ENCODE results near the gene LRPAP1.
"Not testable (repeated sequence)": the region's sequence is repeated elsewhere in the genome, so short reads cannot be mapped to it uniquely, and the experiment has no call there.

Gene LRPAP1

GRCh38 chr4:3559381-3560290 lies 27.4 kb upstream of the LRPAP1 start:
- not testable (repeated sequence) for DNase-seq

GRCh38 chr4:3558514-3558836 lies 26.3 kb upstream of the LRPAP1 start:
- not testable (repeated sequence) for DNase-seq

- not testable (repeated sequence) for DNase-seq
These were observed 25.7 kb upstream of the LRPAP1 start for GRCh38 chr4:3557676-3558513.

DNA sequence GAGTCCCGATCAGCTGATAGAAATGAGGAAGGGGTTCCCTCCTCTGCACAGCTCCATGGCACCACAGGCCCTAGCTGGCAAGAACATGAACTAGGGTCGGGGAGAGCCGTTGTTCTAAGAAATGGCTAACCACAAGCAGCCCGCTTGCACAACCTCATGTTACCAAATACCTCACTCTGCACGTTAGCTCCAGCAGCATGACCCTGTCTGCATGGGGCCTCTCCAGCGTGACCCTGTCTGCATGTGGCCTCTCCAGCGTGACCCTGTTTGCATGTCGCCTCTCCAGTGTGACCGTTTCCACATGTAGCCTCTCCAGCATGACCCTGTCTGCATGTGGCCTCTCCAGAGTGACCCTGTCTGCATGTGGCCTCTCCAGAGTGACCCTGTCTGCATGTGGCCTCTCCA lies 24.9 kb upstream of the LRPAP1 start:
- DNase-seq = peak; percentile 99

DNA sequence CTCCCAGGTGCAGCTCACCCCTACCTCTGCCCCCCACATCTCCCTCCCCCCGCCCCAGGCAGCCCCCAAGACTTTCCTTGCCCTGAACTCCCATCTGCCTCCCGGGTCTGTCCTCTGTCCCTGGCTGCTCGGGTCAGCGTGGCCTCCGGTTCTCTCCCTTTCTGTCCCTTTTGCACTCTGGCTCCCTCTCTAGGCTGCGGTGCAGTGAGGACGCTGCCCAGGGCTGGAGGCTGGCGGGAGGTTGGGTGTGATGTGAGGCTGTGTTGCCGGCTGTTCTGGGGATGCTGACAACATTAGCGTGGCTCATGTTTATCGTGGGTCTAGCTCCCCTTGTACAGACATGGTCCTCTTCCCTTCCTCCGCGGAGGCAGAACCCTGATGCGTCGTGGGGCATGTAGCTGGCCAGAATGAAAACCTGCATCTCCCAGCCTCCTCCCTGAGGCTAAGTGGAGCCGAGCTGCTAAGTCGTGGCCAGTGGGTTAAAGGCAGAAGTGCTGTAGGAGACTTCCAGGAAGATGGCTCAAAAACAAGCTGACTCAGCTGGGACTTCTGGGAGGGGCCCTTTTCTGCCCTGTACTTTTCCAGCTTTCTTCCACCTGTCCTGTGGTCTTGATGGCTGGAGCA lies 24.1 kb upstream of the LRPAP1 start:
- peak; percentile 34 for DNase-seq

GRCh38 chr4:3555459-3556070 lies 23.3 kb upstream of the LRPAP1 start:
- not testable (repeated sequence) for DNase-seq

- DNase-seq = not testable (repeated sequence)
These were observed 19.1 kb upstream of the LRPAP1 start for GRCh38 chr4:3551366-3551765.

DNA sequence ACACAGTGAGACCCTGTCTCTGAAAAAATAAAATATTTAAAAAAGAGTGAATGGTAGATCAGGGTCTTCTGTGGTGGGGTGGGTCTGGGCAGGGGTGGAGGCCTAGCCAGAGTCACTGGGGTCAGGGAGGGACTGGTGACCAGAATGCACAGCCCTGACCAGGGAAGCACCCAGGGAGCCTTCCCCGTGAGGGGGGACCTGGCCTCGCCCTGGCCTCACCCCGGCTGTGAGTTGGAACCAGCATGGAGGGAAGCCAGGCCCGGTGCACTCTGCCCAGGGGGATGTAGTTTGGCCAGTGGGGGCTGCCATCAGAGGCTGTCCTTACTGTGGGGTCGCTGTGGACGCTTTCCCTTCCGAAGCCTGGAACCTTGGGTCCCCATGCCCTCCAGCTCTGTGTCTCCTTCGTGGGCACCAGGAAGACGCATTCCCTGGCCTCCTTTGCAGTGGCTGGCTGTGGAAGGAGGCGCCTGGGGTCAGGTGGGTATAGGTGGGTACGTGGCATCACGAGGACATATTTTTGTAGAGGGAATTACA lies 18.6 kb upstream of the LRPAP1 start:
- DNase-seq = not testable (repeated sequence)

DNA sequence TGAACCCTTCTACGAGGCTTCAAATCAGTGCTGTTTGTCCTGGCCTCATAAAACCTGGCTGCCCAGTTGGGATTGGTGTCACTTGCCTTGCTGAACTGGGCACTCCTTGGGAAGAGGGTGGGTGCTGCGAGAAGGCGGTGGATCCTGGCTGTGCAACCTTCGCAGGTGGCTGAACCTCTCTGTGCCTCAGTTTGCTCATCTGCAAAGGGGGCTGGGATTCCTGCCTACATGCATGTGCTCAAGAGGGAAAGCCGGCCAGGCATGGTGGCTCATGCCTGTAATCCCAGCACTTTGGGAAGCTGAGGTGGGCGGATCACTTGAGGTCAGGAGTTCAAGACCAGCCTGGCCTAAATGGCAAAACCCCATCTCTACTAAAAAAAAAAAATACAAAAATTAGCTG lies 17.8 kb upstream of the LRPAP1 start:
- DNase-seq = not testable (repeated sequence)

DNA sequence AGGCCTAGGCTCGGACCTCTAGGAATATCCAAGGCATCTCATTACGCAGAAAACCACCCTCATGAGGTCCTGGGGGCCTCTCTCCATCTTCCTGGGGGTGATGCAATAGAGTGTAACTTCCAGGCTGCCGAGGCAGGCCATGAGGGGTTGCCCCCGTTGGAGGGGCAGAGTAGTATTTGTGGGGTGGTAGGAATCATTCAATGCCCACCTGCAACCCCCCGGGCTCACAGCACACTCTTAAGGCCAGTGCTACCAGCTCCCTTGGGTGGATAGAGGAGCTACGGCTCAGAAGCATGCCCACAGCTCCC lies 17.4 kb upstream of the LRPAP1 start:
- not testable (repeated sequence) for DNase-seq

DNA sequence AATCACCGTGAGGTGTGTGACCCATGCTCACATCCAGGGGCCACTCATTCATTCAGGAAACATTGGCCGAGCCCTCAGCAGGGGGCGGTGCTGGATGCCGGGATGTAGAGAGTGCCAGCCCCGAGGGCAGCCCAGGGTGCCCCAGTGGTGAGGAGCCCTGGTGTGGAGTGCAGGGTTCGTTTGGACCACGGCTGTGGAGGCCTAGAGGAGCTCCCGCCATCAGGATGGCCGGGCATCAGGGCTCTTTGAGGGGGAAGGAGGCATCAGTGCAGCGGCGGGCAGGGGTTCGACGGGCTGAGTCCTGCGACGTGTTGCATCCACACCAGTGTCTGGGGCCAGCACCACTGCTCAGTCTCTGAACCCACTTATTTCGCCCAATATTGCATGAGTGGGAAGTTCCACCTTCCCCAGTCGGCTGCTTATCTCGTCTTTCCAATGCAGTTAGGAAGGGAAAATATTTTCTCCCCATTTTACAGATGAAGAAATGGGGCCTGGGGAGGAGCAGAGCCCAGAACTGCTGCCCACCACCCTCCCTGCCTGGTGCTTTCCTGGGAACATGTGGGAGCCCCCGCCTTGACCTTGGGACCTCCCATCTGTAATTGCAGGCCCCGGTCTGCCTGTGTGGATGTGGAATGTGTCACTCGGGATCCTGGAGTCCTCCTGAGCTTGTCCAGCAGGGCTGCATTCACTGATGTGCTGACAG lies 16.9 kb upstream of the LRPAP1 start:
- not testable (repeated sequence) for DNase-seq

DNA sequence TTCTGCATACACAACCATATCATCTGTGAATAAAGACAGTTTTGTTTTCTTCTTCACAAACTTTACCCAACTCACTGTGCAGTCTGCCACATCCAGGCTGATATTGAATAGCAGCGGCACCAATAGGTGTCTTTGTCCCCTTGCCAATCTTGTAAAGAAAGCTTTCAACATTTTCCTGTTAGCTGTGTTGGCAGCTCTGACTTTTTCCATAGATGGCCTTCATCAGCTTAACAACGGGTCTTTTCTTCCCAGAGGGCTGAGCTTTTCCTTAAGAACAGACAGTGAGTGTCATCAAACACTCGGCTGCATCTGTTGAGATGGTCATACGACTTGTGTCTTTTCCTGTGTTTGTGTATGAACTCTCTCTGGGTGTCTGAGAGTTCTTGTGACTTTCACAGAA lies 14.5 kb upstream of the LRPAP1 start:
- DNase-seq = not testable (repeated sequence)

- not testable (repeated sequence) for DNase-seq
These were observed 13.1 kb upstream of the LRPAP1 start for GRCh38 chr4:3545351-3545750.

- DNase-seq = not testable (repeated sequence)
These were observed 12.2 kb upstream of the LRPAP1 start for GRCh38 chr4:3544259-3545025.

DNA sequence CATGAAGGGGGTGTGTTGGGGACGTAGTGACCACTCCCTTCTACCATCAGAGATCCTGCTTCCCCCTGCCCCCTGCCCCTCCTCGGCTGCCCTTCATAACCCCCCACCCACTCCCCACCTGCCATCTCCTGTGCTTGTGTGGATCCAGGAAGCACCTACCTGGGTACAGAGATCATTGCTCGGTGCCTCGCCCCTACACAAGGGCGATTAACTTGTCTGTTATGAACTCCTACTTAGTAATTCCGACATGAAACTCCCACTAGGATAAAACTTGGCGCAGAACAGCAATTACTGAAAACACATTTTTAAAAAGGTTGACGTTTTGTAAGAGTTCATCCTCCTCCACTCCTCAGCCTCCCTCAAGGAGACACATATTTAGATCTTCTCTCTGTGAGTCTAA lies 11.2 kb upstream of the LRPAP1 start:
- DNase-seq = not testable (repeated sequence)

GRCh38 chr4:3538906-3539305 lies 6.7 kb upstream of the LRPAP1 start:
- DNase-seq = not testable (repeated sequence)

DNA sequence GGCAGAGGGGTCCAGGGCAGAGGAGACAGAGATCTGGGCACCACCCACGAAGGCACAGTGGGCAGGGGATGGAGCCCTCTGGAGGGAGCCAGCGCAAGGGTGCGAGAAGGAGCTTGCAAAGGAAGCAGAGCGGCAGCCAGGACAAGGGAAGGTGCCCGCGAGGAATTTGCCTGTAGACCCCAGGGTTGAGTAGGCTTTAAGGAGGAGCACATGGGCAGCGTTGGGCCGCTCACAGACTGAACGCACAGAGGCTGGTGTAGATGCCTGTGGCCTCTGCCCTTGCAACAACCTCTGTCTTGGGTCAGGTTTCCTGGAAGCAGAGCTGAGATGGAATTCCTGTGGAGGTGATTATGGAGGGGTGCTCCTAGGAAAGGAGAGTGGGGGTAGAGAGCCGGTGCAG lies 3.6 kb upstream of the LRPAP1 start:
- DNase-seq = not testable (repeated sequence)

- DNase-seq = no peak
These were observed 1.2 kb upstream of the LRPAP1 start for GRCh38 chr4:3533423-3533820.

GRCh38 chr4:3532751-3533422 lies 665 bp upstream of the LRPAP1 start:
- DNase-seq = no peak

DNA sequence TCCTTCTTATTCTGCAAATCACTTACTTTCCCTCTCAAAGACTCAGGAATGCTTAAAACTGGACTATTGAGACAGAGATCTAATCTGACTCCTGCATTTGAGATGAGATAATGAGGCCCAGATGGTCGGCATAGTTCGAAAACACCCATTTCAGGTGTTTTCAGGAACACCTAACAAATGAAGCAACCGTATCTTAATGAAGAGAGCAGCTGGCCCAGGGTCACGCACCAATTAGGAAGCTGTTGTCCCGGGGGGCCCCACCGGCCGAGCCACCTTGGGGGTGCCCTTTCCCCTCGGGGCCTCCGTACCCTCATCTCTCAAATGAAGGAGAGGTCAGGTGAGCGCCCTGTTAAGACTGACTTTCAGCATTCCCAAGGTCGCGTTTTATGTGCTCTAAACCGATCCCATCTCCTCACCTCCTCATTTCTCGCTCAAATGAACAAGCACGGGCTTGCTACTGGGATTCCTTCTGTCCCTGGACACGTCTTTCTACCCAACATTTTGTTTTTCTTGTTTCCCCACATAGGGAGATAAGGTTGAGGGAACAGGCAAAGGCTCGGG lies 824 bp downstream of the LRPAP1 start:
- no peak for DNase-seq

All from MV-4-11 (cell line).